Measurements from ENCODE around the gene PIAS3.

Gene PIAS3

GRCh38 chr1:145858901-145859490, at the start of gene PIAS3:
Gene PIAS3 (minus strand): TSS chr1:145859081. CDS start chr1:145858990, 91 bp downstream.
- peak; percentile 79 for DNase-seq (ENCODE audit: low spot score)

- no peak for DNase-seq (ENCODE audit: low spot score)
Observed at GRCh38 chr1:145908653-145909052, 49.8 kb upstream of the PIAS3 start.

GRCh38 chr1:145906954-145907753, 48.3 kb upstream of the PIAS3 start:
- no peak for DNase-seq (ENCODE audit: low spot score)

GRCh38 chr1:145901312-145902021, 42.6 kb upstream of the PIAS3 start:
- DNase-seq (ENCODE audit: low spot score) = no peak

- no peak for DNase-seq (ENCODE audit: low spot score)
Observed at GRCh38 chr1:145898756-145899155, 39.9 kb upstream of the PIAS3 start.

- DNase-seq (ENCODE audit: low spot score) = no peak
Observed at GRCh38 chr1:145897969-145898368, 39.1 kb upstream of the PIAS3 start.

GRCh38 chr1:145895471-145895870, 36.6 kb upstream of the PIAS3 start:
- no peak for DNase-seq (ENCODE audit: low spot score)

DNA sequence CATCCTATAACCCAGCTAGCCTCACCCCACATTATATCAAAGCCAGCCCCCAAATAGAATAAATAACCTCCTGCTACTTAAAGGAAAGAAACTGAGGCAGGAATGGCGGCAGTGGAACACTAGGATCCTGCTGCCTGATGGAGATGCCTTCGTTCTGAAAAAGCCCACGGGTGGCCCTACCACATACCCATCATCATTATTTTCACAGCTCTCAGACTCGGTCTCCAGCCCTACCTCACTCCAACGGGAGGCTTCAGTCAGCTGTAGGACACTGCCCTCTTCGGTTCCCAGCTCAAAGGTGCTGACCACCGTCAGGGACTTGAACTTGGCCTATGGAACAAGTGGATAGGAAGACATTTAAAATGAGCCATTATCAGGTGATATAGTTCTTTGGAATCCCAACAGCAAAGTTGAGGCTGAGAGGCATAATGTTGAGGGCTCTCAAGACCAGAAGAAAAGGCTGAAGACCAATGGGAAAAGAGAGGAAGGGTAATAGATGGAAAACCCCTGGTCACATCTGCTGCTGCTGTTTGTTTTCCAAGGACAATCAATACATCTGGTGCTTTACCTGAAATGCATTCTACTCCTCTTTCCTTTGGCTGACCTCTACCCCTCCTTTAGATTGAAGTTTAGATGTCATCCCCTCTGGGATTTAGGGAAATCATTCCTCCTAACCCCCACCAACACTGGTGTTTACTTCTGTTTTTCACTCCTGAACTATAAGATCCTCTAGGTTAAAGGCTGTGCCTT, 34.6 kb upstream of the PIAS3 start:
- DNase-seq (ENCODE audit: low spot score) = no peak

- no peak for DNase-seq (ENCODE audit: low spot score)
Observed at GRCh38 chr1:145892486-145893087, 33.7 kb upstream of the PIAS3 start.

DNA sequence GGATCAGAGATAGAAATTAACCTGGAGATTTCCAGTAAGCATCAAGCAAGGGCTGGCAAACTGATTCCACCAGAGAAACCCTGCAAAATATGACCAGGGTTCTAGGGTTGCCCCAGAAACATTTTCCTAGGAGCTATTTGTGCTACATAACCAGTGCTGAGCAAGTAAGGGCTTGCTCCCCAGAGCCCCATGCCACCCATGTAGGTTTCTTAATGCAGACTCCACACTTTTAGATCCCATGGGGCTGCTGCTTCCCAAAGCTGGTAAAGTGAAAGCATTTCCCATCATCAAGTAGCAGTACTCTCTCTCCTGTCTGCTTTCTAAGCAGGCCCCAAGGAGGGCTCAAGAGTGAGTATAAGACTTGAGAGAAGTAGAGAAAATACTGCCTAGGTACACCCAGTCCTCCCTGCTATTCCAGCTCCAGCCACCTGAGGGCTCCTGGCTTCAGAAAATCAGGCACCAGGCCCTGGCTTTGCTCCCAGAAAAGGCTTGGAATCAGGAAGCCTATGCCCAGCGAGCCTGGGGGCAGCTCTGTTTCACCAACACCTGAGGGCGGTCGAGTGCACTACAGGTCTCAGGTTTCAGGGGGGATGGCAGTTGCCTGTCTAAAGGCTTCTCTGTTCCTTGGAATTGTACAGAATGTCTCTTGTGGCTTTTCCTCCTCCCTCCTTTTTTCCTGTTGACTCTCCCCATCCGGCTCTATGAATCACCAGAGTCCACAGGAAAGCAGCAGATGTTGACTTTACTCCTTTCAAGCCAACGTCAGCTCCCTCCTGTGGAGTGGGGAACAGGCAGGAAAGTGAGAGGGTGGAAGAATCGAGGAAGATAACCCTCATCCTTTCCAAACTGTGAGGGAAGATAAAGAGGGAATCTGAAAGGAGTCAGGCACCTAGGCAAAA, 33.0 kb upstream of the PIAS3 start:
- DNase-seq (ENCODE audit: low spot score) = peak; percentile 22

DNA sequence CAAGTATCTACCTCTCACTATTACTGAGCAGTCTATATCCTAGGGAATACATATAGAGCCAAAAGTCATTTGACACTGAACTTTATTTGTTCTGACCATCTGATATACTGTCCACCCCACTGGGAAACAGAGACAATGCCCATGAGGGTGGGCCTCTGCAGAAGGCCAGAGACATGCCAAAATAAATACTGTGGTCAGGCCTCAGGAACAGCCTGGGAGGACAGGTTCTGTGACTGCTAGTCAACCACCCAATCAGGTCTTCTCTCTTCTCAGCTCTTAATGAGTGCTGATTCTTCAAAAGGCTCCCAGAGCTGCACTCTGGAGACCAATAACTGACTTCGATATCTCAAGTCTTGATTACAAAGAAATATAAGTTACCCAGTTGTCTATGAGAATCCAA, 32.3 kb upstream of the PIAS3 start:
- DNase-seq (ENCODE audit: low spot score) = no peak

DNA sequence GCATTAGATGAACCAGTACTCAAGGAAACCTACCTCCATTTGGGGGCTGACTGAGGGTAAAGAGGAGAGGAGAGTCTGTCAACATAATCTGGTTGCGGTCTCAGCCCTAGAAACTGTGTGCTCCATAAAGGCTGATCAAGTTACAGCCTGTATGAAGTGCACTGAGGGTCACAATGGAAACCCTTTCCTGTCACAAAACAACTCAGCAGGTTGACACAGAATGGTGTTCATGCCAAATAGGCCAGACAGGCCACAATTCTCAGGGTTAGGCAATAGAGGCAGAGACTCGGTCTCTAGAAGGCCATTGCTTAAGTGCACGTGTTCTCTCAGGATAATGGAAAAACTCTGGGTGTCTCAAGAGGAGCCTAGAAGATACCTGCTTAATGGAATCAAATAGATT, 30.8 kb upstream of the PIAS3 start:
- no peak for DNase-seq (ENCODE audit: low spot score)

- no peak for DNase-seq (ENCODE audit: low spot score)
Observed at GRCh38 chr1:145887631-145888030, 28.8 kb upstream of the PIAS3 start.

DNA sequence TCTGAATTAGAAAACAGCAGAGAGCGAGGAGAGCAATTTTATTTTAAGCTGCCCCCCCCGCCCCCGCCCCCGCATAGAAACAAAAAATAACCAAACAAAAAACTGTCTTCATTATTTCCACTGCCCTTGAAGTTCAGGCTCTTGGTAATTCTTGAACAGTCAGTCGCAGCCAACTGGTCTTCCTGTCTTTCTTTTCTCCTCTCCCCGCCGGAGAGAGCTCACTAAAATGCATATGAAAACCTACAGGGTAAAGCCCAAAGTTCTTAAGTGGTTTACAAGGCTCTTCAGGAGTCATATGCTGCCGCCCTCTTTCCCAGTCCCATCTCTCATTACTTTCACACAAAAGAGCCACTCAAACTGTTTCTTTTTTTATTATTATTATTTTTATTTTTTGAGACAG, 27.9 kb upstream of the PIAS3 start:
- DNase-seq (ENCODE audit: low spot score) = no peak

- DNase-seq (ENCODE audit: low spot score) = no peak
Observed at GRCh38 chr1:145886390-145886789, 27.5 kb upstream of the PIAS3 start.

DNA sequence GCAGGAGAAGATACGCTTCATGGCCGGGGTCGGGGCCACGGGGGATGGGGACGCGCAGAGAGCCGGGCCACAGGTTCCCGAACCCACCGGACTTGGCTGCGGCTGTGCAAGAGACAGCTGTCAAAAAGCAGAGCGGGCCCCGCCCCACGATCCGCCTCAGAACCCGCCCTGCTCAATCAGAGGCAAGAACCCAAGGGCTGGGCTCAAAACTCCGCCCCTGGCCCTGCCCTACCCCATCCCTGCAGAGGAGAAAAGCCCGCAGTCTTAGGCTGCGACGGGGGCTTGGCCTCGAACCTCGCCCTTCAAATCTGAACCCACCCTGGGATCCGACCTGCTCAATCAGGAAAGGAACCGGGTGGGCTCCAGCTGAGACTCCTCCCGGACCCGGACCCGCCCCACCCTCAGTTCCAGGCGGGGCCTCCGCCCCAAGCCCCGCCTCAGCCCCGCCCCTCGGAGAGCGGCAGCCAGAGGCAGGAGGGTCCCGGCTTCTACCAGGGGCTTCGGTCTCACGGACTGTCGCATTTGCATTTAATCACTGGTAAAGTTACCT, 26.9 kb upstream of the PIAS3 start, which contains the start of gene ANKRD35:
TSS of gene ANKRD35 (minus strand) at position 129 of the 550 bp plus-strand sequence. CDS start at position 21, 108 bp downstream.
- peak; percentile 79 for DNase-seq (ENCODE audit: low spot score)

DNA sequence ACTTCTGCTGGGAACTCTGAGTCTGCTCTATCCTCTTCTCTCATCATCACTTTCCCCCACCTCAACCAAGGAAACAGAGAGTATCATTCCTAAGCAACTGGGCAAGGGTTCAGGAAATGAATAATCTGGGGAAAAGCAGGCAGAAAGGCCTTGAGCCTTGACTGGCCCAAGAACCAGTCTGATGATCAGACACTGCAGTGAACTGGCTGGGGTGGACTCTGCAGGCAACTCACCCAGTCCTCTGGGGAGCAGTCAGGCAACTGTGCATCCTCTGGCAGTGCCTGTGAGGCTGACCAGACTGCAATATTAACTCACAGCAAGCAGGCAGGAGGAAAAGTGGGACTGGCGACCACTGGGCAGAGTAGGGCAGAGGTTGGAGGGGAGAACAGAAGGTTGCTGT, 25.8 kb upstream of the PIAS3 start:
- DNase-seq (ENCODE audit: low spot score) = no peak

DNA sequence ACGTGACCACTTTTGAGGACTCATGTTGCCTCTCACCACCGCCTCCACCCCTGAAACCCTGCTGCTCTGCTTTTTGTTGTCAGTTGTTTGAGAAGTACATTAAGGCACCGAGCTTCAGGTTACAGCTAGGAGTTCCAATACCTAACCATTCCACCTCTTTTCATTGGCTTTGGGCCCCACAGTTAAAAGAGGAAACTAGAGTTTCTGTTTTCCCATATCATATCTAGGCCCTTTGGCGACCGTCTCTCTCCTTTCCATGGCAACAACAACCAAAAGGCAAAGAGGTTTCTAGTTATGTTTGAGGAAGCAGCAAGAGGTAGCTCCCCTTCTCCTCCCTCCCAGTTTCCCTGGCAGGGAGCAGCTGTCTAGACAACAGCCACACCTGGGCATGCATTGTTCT, 20.9 kb upstream of the PIAS3 start:
- DNase-seq (ENCODE audit: low spot score) = no peak

- no peak for DNase-seq (ENCODE audit: low spot score)
Observed at GRCh38 chr1:145878724-145879123, 19.8 kb upstream of the PIAS3 start.

GRCh38 chr1:145877923-145878486, 19.1 kb upstream of the PIAS3 start:
- no peak for DNase-seq (ENCODE audit: low spot score)
